T47D (cell line): ENCODE data around the gene HNRNPR.
A peak's percentile ranks its signal among the peaks of the same experiment; 100 is the strongest.
"Not testable (repeated sequence)": the region's sequence is repeated elsewhere in the genome, so short reads cannot be mapped to it uniquely, and the experiment has no call there.

Experiments used
- DNase-seq, 2 experiments: peaks; one replicate each; pipeline versions ENCODE4 v3.0.0 to v3.0.0-alpha.2; 2011 to 2012; ENCODE audit warnings: low read depth in 1 of 2, low spot score in 1 of 2
- JUND ChIP-seq: IDR thresholded peaks from 2 replicates; pipeline ENCODE4 v1.6.1; 2012; ENCODE audit warnings: low read depth
- in situ Hi-C: cut with HindIII; loops from 2 replicates; pipeline ENCODE4 v1.10.0; 2016; ENCODE audit warnings: low sequenced_read_pairs, low pct_unique_long_range_greater_than_20kb

HNRNPR gene

GRCh38 chr1:23376890-23377811, 33.1 kb upstream of the HNRNPR start:
- DNase-seq: no peak
- TF ChIP-seq JUND: no peak
- in situ Hi-C loops: no loop called here

GRCh38 chr1:23374079-23374735, 30.1 kb upstream of the HNRNPR start:
- DNase-seq, in situ Hi-C loops: not testable (repeated sequence)

GRCh38 chr1:23371987-23372880, 28.1 kb upstream of the HNRNPR start:
- no peak for TF ChIP-seq JUND
- DNase-seq: no peak
- in situ Hi-C loops: no loop called here

- peak in 1 of 2 experiments; percentile 41 for DNase-seq
- TF ChIP-seq JUND: no peak
- in situ Hi-C loops: no loop called here
Observed at GRCh38 chr1:23370709-23371584, 26.9 kb upstream of the HNRNPR start.

- no peak for TF ChIP-seq JUND
Observed at GRCh38 chr1:23370330-23370708, 26.2 kb upstream of the HNRNPR start.

GRCh38 chr1:23369335-23370013, 25.4 kb upstream of the HNRNPR start, which contains the start of gene ZNF436:
Gene ZNF436 (minus strand): TSS chr1:23369836. CDS start chr1:23368005, 1,831 bp downstream.
- DNase-seq: peak in 1 of 2 experiments; percentile 25
- in situ Hi-C loops: no loop called here
- TF ChIP-seq JUND: no peak

More at GRCh38 chr1:23370330-23370708, 26.2 kb upstream of the HNRNPR start:
- no peak for DNase-seq
- in situ Hi-C loops: no loop called here

GRCh38 chr1:23368562-23369334, 24.7 kb upstream of the HNRNPR start:
- peak; percentile 55 to 91 for DNase-seq
- TF ChIP-seq JUND: no peak
- in situ Hi-C loops: no loop called here

- peak; percentile 87 to 97 for DNase-seq
- in situ Hi-C loops: no loop called here
- no peak for TF ChIP-seq JUND
Observed at GRCh38 chr1:23367791-23368561, 23.9 kb upstream of the HNRNPR start.

GRCh38 chr1:23367451-23367790, 23.3 kb upstream of the HNRNPR start:
- TF ChIP-seq JUND: no peak
- no peak for DNase-seq
- in situ Hi-C loops: no loop called here

GRCh38 chr1:23366598-23366997, 22.5 kb upstream of the HNRNPR start:
- peak in 1 of 2 experiments; percentile 46 for DNase-seq

More at GRCh38 chr1:23366598-23366997, 22.5 kb upstream of the HNRNPR start:
- no peak for TF ChIP-seq JUND
- in situ Hi-C loops: no loop called here
